GM23338 (cell line): Measurements from ENCODE around the gene SPINK8. TPM values are rescaled to one million over a fixed set of nuclear protein-coding genes. Genes with fewer than 3 reads are reported as not detected.

Experiments used
- ATAC-seq: fragments of 200-7000 bp; cut with Tn5 transposase; 3 replicates; pipeline ENCODE4 v1.9.1; 2020
- DNase-seq: peaks from one replicate; pipeline ENCODE4 v3.0.0-alpha.2; 2015; ENCODE audit warnings: low spot score
- H2AFZ ChIP-seq: fragments of 200-600 bp; sonication (generic); 2 replicates; pipeline ENCODE4 v1.8.0; 2016; ENCODE audit warnings: antibody characterized with exemption, mild to moderate bottlenecking, moderate library complexity
- H3F3A ChIP-seq: fragments of 200-600 bp; sonication (generic); replicated peaks from 2 replicates; pipeline ENCODE4 v1.8.0; 2017; ENCODE audit warnings: antibody characterized with exemption, mixed run types, low read depth
- H3K27ac ChIP-seq: fragments of 200-600 bp; sonication (generic); 2 replicates; pipeline ENCODE4 v1.6.1; 2016; ENCODE audit warnings: low read depth
- H3K27me3 ChIP-seq: fragments of 200-600 bp; sonication (generic); 2 replicates; pipeline ENCODE4 v1.8.0; 2016; ENCODE audit warnings: mild to moderate bottlenecking, mixed run types, moderate library complexity; ENCODE audit not compliant: insufficient read depth
- H3K36me3 ChIP-seq: fragments of 200-600 bp; sonication (generic); 2 replicates; pipeline ENCODE4 v1.8.0; 2016; ENCODE audit warnings: mild to moderate bottlenecking; ENCODE audit not compliant: insufficient read depth
- H3K4me1 ChIP-seq: fragments of 200-600 bp; sonication (generic); 2 replicates; pipeline ENCODE4 v1.8.0; 2016; ENCODE audit warnings: mild to moderate bottlenecking, moderate library complexity; ENCODE audit not compliant: insufficient read depth
- H3K4me2 ChIP-seq: fragments of 200-600 bp; sonication (generic); 2 replicates; pipeline ENCODE4 v1.7.1; 2017; ENCODE audit warnings: mixed run types
- H3K4me3 ChIP-seq: fragments of 200-600 bp; sonication (generic); 2 replicates; pipeline ENCODE4 v1.6.1; 2016; ENCODE audit warnings: mixed run types
- H3K79me2 ChIP-seq: fragments of 200-600 bp; sonication (generic); replicated peaks from 2 replicates; pipeline ENCODE4 v1.8.0; 2017; ENCODE audit warnings: mild to moderate bottlenecking; ENCODE audit not compliant: insufficient read depth
- H3K9me2 ChIP-seq: fragments of 200-600 bp; sonication (generic); 2 replicates; pipeline ENCODE4 v1.8.0; 2017; ENCODE audit not compliant: insufficient read depth
- H4K20me1 ChIP-seq: fragments of 200-600 bp; sonication (generic); replicated peaks from 2 replicates; pipeline ENCODE4 v1.8.0; 2017; ENCODE audit warnings: mild to moderate bottlenecking; ENCODE audit not compliant: insufficient read depth
- H3K27ac Mint-ChIP-seq: 2 replicates; pipeline ENCODE4 v1.8.0; 2020; ENCODE audit warnings: inconsistent platforms, mild to moderate bottlenecking, moderate library complexity, mixed read lengths
- H3K27me3 Mint-ChIP-seq: 3 replicates; pipeline ENCODE4 v1.8.0; 2022; ENCODE audit warnings: low read depth, mild to moderate bottlenecking, moderate library complexity, mixed read lengths, inconsistent platforms; ENCODE audit not compliant: insufficient read depth, poor library complexity
- H3K36me3 Mint-ChIP-seq: 3 replicates; pipeline ENCODE4 v1.8.0; 2021; ENCODE audit warnings: low read depth, mild to moderate bottlenecking, inconsistent platforms, moderate library complexity, mixed read lengths
- H3K4me1 Mint-ChIP-seq: 3 replicates; pipeline ENCODE4 v1.8.0; 2020; ENCODE audit warnings: mild to moderate bottlenecking, inconsistent platforms, mixed read lengths
- H3K4me3 Mint-ChIP-seq: 3 replicates; pipeline ENCODE4 v1.8.0; 2021; ENCODE audit warnings: moderate library complexity, mild to moderate bottlenecking, inconsistent platforms, mixed read lengths
- H3K9me3 Mint-ChIP-seq: 3 replicates; pipeline ENCODE4 v1.8.0; 2020; ENCODE audit warnings: moderate library complexity, mild to moderate bottlenecking, inconsistent platforms, mixed read lengths
- CREB1 ChIP-seq: fragments of 250-450 bp; sonication (Bioruptor Pico); IDR thresholded peaks from 2 replicates; pipeline ENCODE4 v1.5.0; 2020; ENCODE audit warnings: low read depth, mild to moderate bottlenecking, moderate library complexity
- EZH2 ChIP-seq: fragments of 200-600 bp; sonication (generic); IDR thresholded peaks from one replicate; pipeline ENCODE4 v1.8.0; 2017; ENCODE audit warnings: antibody characterized with exemption, mild to moderate bottlenecking, low read depth; ENCODE audit not compliant: unreplicated experiment
- EZH2phosphoT487 ChIP-seq: fragments of 200-600 bp; sonication (generic); IDR thresholded peaks from one replicate; pipeline ENCODE4 v1.8.1; 2018; ENCODE audit warnings: antibody characterized with exemption; ENCODE audit not compliant: unreplicated experiment
- NANOG ChIP-seq: IDR thresholded peaks from 2 replicates; pipeline ENCODE4 v1.6.1; 2016; ENCODE audit warnings: antibody characterized with exemption, borderline replicate concordance
- POLR2AphosphoS5 ChIP-seq: IDR thresholded peaks from 2 replicates; pipeline ENCODE4 v1.6.1; 2016; ENCODE audit warnings: antibody characterized with exemption, low read depth
- ZNF114 ChIP-seq: fragments of 250-450 bp; sonication (Bioruptor Pico); IDR thresholded peaks from 2 replicates; pipeline ENCODE4 v1.5.0; 2020; ENCODE audit warnings: mild to moderate bottlenecking, moderate library complexity
- ZNF331 ChIP-seq: fragments of 250-450 bp; sonication (Bioruptor Pico); IDR thresholded peaks from 2 replicates; pipeline ENCODE4 v1.5.0; 2020; ENCODE audit warnings: low read depth, mild to moderate bottlenecking, moderate library complexity
- polyA plus RNA-seq: library from polyadenylated mRNA; unstranded; fragments of >200 nt; fragmentation: Nextera tagmentation; extraction: Ambion mirVana; gene quantifications from 2 replicates; pipeline ENCODE4 v1.2.1, GENCODE V29; 2016
- total RNA-seq: library from RNA; depleted of rRNA; stranded (reverse); fragments of >200 nt; shearing (Covaris generic); gene quantifications from 2 replicates; pipeline ENCODE4 v1.2.3, GENCODE V29; 2014
- TF ChIP-seq, protein P1 (sequence below), 2 experiments: fragments of 200-600 bp in 1 of 2; sonication (generic) in 1 of 2; conservative IDR thresholded peaks; 2 replicates each; pipeline versions ENCODE4 v1.5.1 to v1.6.1; 2016 to 2017; ENCODE audit warnings: antibody characterized with exemption in 2 of 2, low read depth in 2 of 2, mild to moderate bottlenecking in 2 of 2, moderate library complexity in 1 of 2
- TF ChIP-seq, protein P2 (sequence below): IDR thresholded peaks from one replicate; pipeline ENCODE4 v1.6.1; 2018; ENCODE audit warnings: antibody characterized with exemption; ENCODE audit not compliant: unreplicated experiment
- TF ChIP-seq, protein P3 (sequence below): fragments of 250-450 bp; sonication (Bioruptor Pico); IDR thresholded peaks from 2 replicates; pipeline ENCODE4 v1.5.0; 2020; ENCODE audit warnings: mild to moderate bottlenecking, moderate library complexity

SPINK8 gene
- total and polyA plus RNA-seq, 2 experiments from 2014 or later = not detected

DNA sequence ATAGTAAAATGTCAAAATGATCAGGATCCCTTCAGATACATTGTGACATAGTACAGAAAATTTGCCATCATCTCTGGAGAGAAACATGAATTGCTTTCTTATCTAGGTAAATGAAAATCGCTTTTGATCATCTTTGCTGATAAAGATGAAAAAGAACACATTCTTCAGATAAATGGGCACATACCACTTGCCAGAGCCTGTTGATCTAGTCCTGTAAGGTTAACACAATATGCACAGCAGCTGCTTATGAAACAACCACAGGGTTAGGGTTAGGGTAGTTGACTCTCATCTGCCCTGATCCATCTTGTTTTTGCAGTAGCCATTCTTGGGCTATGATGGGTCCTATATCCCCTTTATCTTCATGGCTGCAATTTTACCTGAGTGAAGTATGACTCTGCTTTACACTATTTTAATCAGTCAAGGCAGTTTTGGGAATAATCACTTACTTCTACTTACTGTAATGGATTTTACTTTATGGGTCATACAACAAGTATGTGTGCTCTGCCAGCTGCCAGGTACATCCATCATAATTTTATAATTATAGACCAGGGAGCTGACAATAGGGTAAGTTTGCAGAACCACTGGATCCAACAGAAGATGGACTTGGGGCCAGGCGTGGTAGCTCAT lies 12.6 kb upstream of the SPINK8 start (continued):
- TF ChIP-seq CREB1 (CRISPR knock-in tag) (no peak), NANOG (no peak), EZH2phosphoT487 (no peak), POLR2AphosphoS5 (no peak), EZH2 (no peak), ZNF331 (CRISPR knock-in tag) (no peak)
- TF ChIP-seq, protein P1, sequence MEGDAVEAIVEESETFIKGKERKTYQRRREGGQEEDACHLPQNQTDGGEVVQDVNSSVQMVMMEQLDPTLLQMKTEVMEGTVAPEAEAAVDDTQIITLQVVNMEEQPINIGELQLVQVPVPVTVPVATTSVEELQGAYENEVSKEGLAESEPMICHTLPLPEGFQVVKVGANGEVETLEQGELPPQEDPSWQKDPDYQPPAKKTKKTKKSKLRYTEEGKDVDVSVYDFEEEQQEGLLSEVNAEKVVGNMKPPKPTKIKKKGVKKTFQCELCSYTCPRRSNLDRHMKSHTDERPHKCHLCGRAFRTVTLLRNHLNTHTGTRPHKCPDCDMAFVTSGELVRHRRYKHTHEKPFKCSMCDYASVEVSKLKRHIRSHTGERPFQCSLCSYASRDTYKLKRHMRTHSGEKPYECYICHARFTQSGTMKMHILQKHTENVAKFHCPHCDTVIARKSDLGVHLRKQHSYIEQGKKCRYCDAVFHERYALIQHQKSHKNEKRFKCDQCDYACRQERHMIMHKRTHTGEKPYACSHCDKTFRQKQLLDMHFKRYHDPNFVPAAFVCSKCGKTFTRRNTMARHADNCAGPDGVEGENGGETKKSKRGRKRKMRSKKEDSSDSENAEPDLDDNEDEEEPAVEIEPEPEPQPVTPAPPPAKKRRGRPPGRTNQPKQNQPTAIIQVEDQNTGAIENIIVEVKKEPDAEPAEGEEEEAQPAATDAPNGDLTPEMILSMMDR (conservative IDR thresholded peaks at IDR 0.05; ENCODE audit: low read depth in 2 of 2) = no peak
- TF ChIP-seq, protein P2, sequence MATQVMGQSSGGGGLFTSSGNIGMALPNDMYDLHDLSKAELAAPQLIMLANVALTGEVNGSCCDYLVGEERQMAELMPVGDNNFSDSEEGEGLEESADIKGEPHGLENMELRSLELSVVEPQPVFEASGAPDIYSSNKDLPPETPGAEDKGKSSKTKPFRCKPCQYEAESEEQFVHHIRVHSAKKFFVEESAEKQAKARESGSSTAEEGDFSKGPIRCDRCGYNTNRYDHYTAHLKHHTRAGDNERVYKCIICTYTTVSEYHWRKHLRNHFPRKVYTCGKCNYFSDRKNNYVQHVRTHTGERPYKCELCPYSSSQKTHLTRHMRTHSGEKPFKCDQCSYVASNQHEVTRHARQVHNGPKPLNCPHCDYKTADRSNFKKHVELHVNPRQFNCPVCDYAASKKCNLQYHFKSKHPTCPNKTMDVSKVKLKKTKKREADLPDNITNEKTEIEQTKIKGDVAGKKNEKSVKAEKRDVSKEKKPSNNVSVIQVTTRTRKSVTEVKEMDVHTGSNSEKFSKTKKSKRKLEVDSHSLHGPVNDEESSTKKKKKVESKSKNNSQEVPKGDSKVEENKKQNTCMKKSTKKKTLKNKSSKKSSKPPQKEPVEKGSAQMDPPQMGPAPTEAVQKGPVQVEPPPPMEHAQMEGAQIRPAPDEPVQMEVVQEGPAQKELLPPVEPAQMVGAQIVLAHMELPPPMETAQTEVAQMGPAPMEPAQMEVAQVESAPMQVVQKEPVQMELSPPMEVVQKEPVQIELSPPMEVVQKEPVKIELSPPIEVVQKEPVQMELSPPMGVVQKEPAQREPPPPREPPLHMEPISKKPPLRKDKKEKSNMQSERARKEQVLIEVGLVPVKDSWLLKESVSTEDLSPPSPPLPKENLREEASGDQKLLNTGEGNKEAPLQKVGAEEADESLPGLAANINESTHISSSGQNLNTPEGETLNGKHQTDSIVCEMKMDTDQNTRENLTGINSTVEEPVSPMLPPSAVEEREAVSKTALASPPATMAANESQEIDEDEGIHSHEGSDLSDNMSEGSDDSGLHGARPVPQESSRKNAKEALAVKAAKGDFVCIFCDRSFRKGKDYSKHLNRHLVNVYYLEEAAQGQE = no peak

DNA sequence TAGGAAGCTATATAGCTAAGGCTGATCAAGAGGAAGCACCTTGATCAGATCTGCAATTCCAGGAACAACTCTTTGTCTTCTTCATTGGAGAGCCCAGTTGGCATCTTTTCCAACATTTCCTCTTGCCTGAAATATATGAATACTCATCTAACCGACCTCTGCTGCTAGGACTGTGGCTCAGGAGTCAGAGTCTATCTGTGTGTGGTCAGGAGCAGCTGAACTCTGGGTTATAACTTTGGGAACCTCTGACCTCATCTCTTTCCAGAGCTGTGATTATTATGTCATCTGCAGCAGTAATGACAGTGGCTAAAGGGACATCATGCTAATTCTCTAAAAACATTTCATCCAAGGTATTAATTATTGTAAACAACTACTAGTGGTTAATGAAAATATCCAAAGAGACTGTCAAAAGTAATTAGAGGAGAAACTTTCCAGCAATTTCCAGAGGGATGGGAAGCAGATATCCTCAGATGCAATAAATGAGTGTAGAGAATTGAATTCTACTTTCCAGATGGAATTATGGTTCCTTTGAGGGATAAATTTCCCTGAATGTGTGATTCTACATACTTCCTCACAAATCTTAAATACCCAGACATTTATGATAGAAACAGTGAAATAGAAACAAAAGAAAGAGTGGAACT lies 11.5 kb upstream of the SPINK8 start:
- Histone ChIP-seq H3K4me1 (no peaks in the 10 kb centered on the region), H3K9me2 (no peaks in the 10 kb centered on the region), H3K4me2 (no peak overlapping the region), H3K27me3 (no peaks in the 10 kb centered on the region), H2AFZ (no peak overlapping the region), H3K27ac (no peak overlapping the region), H3K36me3 (no peaks in the 10 kb centered on the region), H4K20me1 (no peaks in the 10 kb centered on the region), H3K79me2 (no peaks in the 10 kb centered on the region), H3K4me3 (no peak overlapping the region), H3F3A (0 out of 2 replicates have a peak, but pooled peaks cover 3% of the 10 kb centered on the region)
- no peaks in the 10 kb centered on the region for H3K4me1 Mint-ChIP-seq
- ATAC-seq (no peak), DNase-seq (no peak)
- no peaks in the 10 kb centered on the region for H3K27me3 Mint-ChIP-seq
- H3K27ac Mint-ChIP-seq = no peak overlapping the region
- no peak overlapping the region for H3K4me3 Mint-ChIP-seq
- no peaks in the 10 kb centered on the region for H3K9me3 Mint-ChIP-seq
- no peaks in the 10 kb centered on the region for H3K36me3 Mint-ChIP-seq
- TF ChIP-seq ZNF114 (CRISPR knock-in tag) (no peak), POLR2AphosphoS5 (no peak)
- TF ChIP-seq, protein P3, sequence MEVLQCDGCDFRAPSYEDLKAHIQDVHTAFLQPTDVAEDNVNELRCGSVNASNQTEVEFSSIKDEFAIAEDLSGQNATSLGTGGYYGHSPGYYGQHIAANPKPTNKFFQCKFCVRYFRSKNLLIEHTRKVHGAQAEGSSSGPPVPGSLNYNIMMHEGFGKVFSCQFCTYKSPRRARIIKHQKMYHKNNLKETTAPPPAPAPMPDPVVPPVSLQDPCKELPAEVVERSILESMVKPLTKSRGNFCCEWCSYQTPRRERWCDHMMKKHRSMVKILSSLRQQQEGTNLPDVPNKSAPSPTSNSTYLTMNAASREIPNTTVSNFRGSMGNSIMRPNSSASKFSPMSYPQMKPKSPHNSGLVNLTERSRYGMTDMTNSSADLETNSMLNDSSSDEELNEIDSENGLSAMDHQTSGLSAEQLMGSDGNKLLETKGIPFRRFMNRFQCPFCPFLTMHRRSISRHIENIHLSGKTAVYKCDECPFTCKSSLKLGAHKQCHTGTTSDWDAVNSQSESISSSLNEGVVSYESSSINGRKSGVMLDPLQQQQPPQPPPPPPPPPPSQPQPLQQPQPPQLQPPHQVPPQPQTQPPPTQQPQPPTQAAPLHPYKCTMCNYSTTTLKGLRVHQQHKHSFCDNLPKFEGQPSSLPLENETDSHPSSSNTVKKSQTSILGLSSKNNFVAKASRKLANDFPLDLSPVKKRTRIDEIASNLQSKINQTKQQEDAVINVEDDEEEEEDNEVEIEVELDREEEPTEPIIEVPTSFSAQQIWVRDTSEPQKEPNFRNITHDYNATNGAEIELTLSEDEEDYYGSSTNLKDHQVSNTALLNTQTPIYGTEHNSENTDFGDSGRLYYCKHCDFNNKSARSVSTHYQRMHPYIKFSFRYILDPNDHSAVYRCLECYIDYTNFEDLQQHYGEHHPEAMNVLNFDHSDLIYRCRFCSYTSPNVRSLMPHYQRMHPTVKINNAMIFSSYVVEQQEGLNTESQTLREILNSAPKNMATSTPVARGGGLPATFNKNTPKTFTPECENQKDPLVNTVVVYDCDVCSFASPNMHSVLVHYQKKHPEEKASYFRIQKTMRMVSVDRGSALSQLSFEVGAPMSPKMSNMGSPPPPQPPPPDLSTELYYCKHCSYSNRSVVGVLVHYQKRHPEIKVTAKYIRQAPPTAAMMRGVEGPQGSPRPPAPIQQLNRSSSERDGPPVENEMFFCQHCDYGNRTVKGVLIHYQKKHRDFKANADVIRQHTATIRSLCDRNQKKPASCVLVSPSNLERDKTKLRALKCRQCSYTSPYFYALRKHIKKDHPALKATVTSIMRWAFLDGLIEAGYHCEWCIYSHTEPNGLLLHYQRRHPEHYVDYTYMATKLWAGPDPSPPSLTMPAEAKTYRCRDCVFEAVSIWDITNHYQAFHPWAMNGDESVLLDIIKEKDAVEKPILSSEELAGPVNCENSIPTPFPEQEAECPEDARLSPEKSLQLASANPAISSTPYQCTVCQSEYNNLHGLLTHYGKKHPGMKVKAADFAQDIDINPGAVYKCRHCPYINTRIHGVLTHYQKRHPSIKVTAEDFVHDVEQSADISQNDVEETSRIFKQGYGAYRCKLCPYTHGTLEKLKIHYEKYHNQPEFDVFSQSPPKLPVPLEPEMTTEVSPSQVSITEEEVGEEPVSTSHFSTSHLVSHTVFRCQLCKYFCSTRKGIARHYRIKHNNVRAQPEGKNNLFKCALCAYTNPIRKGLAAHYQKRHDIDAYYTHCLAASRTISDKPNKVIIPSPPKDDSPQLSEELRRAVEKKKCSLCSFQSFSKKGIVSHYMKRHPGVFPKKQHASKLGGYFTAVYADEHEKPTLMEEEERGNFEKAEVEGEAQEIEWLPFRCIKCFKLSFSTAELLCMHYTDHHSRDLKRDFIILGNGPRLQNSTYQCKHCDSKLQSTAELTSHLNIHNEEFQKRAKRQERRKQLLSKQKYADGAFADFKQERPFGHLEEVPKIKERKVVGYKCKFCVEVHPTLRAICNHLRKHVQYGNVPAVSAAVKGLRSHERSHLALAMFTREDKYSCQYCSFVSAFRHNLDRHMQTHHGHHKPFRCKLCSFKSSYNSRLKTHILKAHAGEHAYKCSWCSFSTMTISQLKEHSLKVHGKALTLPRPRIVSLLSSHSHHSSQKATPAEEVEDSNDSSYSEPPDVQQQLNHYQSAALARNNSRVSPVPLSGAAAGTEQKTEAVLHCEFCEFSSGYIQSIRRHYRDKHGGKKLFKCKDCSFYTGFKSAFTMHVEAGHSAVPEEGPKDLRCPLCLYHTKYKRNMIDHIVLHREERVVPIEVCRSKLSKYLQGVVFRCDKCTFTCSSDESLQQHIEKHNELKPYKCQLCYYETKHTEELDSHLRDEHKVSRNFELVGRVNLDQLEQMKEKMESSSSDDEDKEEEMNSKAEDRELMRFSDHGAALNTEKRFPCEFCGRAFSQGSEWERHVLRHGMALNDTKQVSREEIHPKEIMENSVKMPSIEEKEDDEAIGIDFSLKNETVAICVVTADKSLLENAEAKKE (CRISPR knock-in tag) = no peak
